Stimulated activated CD4-positive, alpha-beta T cell treated with anti-CD3 and anti-CD28 coated beads, Interleukin-15, amount 100 ng/mL, for 1 hour (primary cell): Measurements from ENCODE around the gene PKNOX2.

Experiments
- DNase-seq, 2 donors: peaks; one replicate each; pipeline ENCODE4 v3.0.0-alpha.2; 2020; ENCODE audit warnings: low read depth in 1 of 2, low spot score in 1 of 2

PKNOX2 gene, protein sequence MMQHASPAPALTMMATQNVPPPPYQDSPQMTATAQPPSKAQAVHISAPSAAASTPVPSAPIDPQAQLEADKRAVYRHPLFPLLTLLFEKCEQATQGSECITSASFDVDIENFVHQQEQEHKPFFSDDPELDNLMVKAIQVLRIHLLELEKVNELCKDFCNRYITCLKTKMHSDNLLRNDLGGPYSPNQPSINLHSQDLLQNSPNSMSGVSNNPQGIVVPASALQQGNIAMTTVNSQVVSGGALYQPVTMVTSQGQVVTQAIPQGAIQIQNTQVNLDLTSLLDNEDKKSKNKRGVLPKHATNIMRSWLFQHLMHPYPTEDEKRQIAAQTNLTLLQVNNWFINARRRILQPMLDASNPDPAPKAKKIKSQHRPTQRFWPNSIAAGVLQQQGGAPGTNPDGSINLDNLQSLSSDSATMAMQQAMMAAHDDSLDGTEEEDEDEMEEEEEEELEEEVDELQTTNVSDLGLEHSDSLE

DNA sequence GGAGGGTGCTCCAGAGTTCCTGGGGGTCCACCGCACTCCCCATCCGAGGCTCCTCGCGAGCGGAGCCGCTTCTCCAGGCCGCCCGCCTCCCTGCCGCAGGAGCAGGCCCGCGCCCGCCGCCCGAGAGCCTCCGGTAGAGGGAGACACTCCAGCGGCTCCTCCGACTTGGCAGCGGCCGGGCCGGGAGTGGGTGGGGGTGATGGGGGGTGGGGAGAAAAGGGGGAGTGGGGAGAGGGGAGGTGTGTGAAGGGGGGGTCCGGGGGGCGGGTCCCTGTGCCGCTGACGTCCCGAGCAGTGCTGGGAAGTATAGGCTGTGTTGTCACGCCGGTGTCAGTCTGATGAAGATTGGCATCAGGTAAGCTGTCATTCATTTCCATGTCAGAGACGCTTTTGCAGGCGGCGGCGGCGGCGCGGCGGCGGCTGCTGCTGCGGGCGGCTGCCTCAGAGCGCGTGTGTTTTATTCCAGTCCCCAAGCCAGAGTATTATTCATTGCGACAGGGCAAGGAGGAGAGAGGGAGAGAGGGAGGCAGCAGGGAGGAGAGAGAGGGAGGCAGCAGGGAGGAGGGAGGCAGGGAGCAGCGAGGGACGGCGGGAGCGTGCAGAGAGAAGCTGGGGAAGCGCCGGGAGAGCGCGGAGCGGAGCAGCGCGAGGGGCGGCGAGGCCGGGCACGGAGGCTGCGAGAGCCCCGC lies at the start of gene PKNOX2:
Gene PKNOX2 (plus strand): TSS at position 330 of the 689 bp plus-strand sequence. CDS start 186,555 bp downstream, outside the sequence.
- peak in 1 of 2 donors; percentile 66 for DNase-seq

DNA sequence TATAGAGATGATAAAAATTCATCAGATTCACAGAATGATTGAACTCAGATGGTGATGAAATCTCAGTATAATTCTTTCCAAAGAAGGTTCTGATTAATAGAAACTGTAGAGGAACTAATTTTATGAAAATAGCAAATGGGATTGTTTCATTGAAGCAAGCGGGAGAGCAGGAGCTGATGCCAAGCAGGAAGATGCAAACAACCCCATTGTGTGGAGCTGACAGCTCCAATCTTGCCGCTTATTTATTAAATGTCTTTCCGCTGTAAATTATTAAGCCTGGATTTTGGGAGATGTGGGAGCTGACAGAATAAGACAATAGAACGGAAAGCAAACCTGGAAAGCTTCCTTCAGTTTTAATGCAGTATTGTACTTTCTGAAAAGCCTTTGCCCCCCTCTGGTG lies 47.1 kb upstream of the PKNOX2 start:
- no peak for DNase-seq

DNA sequence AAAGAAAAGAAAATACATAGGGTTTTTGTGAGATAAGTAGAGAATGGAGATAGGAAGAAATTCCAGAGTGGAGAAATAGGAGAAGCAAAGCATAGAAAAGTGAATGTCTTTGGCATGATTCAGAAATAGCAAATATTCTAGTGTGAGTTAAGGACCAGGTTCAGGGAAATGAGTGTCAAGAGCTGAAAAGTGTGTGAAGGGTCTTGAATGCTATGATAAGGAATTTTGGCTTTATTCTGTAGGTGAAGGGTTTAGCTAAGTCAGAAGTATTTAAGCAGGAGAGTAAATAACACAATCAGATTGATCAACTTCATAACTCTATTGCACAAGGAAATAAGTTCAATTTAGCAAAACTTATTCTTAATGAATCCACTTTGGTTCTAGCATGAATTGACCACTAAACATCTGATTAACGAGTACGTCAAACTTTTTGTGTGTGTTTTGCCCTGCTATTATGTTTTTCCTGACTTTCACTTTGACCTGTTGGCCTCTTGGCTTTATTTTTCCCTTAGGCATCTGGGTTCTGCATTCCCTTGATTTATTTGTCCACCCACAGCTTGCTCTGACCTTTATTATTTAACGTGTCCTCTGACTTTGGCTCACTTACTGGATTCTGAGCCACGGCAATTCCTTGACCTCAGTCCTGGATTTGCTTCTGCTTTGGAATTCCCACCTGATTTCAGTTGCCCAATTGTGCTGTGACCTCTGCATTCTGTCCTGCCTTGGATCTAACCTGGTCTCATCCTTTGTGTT lies 41.2 kb upstream of the PKNOX2 start:
- no peak for DNase-seq

DNA sequence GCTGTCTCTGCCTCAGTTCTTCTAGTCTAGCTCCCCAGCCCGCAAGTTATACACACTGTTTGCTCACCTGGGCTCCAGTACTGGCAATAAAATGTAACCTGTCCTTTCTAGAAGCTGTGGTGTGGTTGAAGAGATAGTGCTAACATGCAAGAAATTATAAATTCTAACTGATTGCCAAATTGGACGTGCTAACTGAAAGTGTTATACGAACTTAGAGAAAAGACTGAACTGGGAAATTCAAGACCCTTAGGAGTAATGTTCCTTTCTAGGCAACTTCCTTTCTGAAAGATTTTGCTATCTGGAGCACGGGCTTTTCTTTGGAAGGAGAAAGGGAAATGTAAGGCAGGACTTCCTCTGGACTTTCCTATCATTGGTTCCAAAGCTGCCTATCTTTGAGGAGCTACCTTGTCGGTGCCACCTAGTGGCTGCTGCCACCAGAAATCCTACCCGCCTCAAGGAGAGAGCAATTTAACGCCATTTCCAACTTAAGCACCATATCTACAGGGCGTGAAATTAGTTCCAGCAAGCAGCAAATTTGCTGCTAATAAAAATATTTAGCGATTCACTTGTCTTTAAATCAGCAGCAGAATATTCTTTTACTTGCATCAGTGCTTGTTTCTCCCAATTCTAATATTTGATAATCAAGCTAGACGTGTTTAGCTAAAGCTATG lies 40.5 kb upstream of the PKNOX2 start:
- peak in 1 of 2 donors; percentile 12 for DNase-seq

DNA sequence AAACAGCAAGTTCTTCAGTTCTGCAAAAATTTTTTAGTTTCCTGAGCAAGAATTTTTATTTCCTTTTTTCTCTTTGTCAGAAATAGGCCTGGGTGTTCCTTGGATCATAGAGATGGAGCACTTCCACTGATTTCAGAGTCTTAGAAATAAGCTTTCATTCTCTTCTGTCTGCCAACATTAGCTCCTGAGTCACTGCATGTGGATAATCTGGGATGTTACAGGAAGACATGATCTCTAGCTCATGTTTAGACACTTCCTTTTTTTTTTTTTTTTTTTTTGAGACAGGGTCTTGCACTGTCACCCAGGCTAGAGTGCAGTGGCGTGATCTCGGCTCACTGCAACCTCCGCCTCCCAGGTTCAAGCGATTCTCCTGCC lies 39.9 kb upstream of the PKNOX2 start:
- no peak for DNase-seq

DNA sequence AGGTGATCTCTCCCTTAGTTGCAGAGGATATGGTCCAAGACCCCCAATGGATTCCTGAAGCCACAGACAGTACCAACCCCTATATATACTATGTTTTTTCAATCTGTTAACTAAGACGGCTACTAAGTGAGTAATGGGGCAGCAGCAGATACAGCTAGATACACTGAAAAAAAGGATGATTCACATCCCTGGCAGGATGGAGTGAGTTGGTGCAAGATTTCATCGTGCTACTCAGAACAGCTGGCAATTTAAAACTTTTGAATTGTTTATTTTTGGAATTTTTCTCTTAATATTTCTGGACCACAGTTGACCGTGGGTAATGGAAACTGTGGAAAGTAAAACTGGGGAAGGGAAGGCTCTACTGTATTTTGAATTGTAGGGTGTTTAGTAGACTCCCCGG lies 36.1 kb upstream of the PKNOX2 start:
- DNase-seq: no peak

DNA sequence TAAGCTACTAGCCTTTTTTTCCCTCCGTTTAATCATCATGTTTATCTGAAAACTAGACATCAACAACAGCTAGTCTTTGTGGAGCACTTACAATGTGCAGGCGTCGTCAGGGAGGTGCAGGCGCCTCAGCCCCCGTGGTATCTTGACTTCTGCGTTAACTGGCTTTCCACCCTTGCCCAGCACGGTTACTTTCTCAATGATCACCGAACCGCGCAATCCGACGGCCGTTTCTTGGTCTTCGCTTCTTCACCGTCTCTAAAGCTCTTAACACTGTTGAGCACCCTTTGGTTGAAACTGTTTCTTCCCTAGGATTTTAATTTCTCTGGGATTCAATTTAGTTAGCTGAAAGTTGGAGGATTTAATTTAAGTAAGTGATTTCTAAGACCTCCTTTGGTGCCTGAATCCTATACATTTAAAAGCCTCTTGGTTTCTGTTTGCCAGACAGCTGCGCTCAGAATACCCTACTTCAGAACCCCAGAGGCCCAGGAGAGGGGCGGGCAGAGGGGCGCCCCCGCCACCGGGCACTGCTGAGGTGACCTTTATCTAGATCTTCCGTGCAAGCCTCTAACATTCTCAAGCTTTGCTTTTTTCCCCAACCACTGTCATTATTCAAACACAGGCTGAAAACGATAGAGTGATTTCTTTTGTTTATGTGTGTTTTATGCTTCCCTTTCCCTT lies 35.1 kb upstream of the PKNOX2 start:
- DNase-seq: no peak

DNA sequence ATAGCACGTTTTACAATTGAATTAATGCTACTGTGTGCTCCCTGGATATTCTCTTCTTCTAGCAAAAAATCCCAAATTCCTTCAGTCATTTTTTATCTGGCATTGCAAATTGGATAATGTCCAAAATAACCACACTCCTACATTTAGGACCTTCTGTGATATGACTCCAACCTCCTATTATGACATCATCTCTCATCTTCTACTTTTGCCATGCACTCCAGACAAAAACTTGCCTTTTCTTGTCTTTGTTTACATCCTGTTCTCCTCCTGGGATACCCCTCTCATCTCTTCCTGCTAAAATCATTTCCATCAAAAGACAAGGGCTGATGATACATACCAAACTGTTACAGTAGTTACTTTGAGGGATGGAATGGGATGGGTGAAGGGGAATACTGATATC lies 32.5 kb upstream of the PKNOX2 start:
- no peak for DNase-seq

DNA sequence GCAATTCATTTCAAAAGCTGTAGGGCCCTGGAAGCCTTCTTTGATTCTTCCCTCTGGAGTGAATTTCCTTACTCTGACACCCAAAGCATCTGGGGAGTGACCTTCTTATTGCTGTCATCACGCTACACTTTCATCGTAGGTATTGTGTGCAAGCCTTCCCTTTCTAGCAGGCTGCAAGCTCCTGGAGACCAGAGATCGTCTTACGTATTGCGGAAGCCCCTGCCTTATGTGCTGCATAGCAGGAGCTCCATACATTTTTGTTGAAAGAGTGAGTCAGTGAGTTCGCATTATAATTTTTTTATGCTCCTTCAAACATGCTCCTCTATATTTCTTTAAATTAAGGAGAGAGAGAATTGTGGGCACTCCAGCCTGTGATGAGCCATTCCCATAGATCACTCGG lies 32.0 kb upstream of the PKNOX2 start:
- DNase-seq: no peak

DNA sequence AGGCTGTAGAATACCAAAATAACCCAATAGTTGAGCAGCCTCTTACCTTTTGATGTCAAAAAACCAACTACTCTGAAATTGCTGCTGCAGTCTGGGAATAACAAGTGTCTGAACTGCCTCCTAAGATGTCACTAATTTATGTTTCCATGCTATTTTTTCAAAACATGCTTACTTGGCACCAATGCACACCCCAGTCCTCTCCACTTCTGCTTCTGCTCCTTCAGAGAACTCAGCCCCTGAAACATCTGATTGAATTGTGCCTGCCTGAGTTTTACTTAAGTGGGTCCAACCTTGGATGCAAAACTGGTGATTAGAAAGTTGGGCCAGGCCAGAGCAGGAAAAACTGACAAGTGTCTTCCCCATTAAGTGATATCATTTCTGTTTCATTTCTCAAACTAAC lies 28.6 kb upstream of the PKNOX2 start:
- DNase-seq: no peak

DNA sequence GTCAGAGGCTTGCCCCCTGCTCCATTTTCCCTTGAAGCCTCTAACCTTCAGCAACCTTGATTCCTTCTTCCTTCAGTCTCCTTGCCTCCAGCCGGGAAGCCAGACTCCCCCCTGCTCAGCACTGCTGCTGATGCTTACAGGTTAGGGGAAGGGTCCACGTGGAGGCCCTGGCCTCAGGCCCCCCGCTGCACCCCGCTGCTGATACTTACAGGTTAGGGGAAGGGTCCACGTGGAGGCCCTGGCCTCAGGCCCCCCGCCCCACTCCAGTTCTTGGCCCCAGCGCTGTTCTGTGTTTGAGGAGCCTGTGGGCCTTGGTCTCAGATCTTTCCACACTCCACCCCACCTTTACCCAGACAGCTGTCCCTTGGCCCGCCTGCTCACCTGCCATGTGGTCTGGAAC lies 25.6 kb upstream of the PKNOX2 start:
- no peak for DNase-seq

DNA sequence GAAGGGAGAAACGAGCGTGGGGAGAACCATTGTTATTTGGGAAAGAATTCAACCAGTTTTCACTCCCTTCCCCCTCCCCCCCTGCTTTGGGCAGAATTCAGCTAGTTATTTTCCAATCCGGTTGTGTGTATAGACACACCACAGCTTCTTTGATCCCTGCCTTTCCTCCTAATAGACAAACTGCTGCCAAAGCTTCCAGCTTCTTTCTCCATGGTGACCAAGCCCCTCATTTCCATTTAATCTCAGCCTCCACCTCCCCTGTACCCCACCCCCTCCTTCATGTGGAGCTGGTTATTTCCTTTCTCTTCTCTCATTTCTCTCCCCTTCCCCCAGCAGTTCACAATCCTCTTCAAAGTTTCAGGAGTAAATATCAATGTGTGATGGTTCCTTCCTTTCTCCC lies 24.8 kb upstream of the PKNOX2 start:
- DNase-seq: no peak

DNA sequence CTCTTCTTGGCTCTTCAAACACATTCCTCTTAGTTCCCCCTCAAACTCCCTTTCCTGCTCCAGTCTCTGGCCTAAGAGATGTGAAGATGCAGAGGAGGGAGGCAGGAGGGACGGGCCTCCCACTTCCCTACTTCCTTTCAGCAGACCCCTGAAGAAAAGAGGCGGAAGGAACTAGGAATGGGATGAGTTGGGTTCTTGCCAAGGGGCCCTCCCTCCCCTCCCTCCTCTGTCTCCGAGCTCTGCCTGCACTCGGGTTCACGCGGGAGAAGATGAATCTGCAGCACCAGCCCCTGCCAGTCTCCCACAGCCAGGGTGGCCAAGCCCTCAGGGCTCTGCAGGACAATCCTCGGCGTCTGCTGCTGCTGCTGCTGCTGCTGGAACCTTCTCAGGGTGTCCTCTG lies 24.3 kb upstream of the PKNOX2 start:
- no peak for DNase-seq

DNA sequence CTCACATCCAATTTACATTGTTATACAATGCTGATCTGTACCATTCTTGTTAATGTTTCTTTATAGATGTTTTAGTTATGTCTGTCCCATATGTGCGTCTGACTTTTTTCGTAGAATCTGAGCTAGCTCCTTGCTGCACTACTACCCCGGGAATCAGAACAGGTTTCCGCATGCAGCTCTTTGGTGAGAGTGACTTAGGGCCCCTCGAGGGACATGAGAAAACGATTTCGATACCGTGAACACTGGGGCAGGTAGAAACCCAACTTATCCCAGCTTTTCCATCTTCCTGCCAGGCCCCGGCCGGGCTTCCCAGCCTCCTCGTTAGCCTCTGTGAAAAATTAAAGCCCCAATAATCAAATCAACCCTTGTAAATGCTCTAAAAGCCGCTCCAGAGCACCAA lies 23.4 kb upstream of the PKNOX2 start:
- no peak for DNase-seq

DNA sequence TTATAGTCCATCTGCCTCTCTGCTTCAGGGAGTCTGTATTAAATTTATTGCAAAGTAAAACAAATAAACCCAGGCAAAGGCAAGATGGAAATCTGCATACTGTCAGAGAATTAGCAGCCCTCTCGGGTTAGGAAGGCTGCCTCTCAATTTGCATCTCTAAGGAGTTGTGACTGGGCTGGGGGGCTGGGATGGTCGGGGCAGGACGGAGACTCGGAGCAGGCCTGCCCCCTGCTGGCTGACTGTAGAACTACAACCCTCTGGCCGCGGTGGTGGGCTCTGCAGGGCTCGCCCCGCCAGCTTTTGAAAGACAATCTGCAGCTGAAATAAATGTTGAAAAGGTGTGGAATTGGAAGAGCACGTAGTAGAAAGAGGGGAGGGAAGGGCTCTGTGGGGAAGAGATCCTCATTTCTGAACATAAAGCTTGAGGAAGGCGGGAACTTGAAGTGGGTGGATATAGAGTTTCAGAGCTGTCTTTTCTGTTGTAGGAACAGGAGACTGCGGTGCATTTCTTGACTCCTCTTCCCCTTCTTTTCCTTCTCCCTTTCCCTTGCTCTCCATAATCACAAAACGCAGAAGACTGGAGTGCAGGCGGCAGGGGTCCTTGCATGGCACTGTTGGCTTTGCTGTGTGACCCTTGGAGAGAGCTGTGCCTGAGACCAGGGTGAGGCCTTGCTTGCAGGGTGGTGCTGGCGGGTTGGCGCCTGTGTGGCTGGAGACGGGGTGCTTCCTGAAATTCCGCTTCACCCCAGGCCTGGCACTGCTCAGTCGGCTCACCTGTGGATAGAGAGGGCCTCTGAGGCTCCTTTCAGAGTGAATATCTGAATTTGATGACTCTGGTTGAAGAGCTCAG lies 22.6 kb upstream of the PKNOX2 start:
- DNase-seq: peak; percentile 36 to 53

DNA sequence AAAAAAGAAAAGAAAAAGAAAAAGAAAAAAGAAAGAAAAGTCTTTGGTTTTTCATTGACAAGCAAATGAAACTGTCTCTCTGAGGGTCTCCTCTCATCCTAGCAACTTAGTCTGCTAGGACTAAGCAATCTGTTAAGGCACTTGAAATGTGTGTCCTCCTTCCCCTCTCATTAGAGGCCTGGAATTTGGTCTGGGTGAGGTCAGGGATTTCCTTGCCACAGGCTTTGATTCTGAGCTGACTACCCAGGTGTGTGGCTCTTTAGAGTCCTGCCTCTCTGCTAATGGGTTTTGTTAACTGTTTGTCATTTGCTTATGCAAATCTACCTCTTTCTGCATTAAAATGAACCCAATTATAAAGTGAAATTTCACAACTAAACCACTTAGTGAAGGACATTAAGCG lies 18.3 kb upstream of the PKNOX2 start:
- DNase-seq: no peak

DNA sequence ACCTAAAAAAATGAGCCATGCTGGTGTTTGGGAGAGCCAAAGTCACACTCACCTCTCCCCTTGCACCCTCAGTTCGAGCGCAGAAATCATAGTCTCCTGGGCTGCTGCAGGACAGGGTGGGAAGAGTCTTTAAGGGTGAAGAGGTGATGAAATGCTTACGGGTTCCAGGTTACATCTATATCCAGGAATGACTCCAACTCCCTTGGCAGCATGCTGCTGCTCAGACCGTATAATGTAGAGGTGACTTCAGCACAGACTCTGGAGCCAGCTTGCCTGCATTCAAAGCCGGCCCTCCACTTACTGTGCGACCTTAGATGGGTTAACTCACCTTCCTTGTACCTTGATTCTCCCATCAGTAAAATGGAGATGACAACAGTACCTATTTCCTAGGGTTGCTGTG lies 17.3 kb upstream of the PKNOX2 start:
- DNase-seq: no peak

DNA sequence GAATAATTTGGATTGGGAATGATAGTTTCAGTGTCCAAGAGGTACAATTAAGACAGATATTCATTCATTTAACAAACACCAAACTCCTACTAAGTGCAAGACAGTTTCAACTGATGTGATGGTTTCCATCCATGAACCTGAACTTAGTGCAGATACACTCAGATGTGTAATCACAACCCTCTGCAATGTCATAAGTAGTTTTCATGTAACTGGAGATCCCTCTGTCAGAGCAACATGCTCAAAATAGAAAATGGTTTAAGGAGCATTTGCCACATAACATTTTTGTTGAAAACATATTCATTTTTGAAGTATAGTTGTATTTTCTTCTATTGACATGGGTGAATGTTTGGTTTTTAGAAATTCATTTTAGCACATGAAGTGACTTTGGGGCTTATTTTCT lies 16.5 kb upstream of the PKNOX2 start:
- no peak for DNase-seq

DNA sequence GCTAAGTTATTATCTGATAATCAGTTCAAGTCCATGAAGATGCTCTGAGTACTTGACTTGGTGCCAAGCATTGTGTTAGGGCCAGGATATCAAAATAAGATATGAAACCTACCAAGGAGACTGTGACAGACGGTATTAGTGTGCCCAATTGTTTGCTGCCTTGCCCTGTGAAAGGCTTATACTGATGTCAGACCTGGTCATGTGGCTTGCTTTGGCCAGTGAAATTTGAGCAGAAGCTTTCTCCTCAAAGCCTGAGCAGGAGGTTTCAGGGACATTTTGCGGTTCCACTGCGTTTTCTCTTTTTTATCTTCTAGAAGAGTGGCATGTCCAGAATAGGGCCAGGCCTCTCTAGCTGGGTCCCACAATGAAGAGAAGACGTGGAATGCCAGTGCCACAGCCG lies 15.8 kb upstream of the PKNOX2 start:
- DNase-seq: no peak

DNA sequence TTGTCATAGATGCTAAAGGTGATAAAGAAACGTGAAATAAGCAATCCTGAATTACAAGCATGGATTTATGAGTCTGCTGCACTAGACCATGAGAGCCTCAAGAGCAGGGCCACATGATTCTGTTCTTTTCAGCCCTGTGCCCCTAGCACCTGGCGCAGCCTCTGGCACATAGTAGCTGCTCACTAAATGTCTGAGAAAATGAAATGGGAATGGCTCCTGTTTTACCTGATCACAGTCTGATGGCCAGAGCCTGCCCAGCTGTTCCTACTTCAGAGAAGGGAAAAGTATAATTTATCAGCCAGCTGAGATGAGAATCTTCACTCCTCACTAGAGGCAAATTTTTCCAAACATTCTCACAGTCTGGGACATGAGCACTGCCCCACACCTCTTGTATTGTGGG lies 10.7 kb upstream of the PKNOX2 start:
- no peak for DNase-seq
